ENCODE results near the gene SLC25A51.
"Not testable (repeated sequence)": the region's sequence is repeated elsewhere in the genome, so short reads cannot be mapped to it uniquely, and the experiment has no call there.

The SLC25A51 gene

GRCh38 chr9:37897665-37898064 is 6.3 kb downstream of the SLC25A51 start:
- H3K27ac ChIP-seq = no peak overlapping the region
- no peak for DNase-seq (ENCODE audit: low read depth, low spot score)
- no peak overlapping the region for H3K4me3 ChIP-seq
- no peak overlapping the region for H3K9ac ChIP-seq (ENCODE audit: insufficient read length)
- no peak for TF ChIP-seq EZH2 (IDR thresholded peaks at IDR 0.05)
- TF ChIP-seq POLR2AphosphoS5 (IDR thresholded peaks at IDR 0.05; ENCODE audit: borderline replicate concordance, low read depth, low read length) = no peak
- no peak for TF ChIP-seq FOXP2 (optimal IDR thresholded peaks at IDR 0.05; ENCODE audit: control extremely low read depth, extremely low read length, insufficient read depth)
- H3K9me3 ChIP-seq (ENCODE audit: low read depth, low read length) = no peaks in the 10 kb centered on the region
- H3K36me3 ChIP-seq (ENCODE audit: insufficient read depth, low read length) = peaks cover 32% of the 10 kb centered on the region

DNA sequence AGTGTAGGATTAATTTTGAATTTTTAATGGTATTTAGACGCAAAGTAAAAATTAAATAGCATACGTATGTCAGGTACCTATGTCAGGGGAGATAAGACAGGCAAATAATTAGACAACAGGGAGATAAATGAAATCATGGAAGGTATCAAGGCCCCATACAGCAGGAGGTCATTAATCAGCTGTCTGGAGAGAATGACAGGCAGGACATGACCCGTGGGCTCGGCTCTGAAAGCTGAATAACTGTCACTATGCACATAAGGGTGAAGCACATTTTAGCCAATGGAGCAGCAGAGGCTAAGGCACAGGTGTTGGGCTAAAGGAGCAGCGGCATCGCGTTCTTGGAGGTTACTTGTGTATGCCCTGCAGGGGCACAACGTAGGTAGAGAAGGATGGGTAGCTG is 11.9 kb downstream of the SLC25A51 start:
- no peaks in the 10 kb centered on the region for H3K9me3 ChIP-seq (ENCODE audit: low read depth, low read length)
- H3K36me3 ChIP-seq (ENCODE audit: insufficient read depth, low read length) = peaks cover 25% of the 10 kb centered on the region; the same call in 1 of the 2 replicates
- TF ChIP-seq POLR2AphosphoS5 (IDR thresholded peaks at IDR 0.05; ENCODE audit: borderline replicate concordance, low read depth, low read length) = no peak
- no peak for TF ChIP-seq EZH2 (IDR thresholded peaks at IDR 0.05)
- no peak for TF ChIP-seq FOXP2 (optimal IDR thresholded peaks at IDR 0.05; ENCODE audit: control extremely low read depth, extremely low read length, insufficient read depth)
- H3K4me3 ChIP-seq = no peak overlapping the region
- DNase-seq (ENCODE audit: low read depth, low spot score) = no peak
- no peak overlapping the region for H3K9ac ChIP-seq (ENCODE audit: insufficient read length)
- no peak overlapping the region for H3K27ac ChIP-seq

GRCh38 chr9:37891042-37891441 is 12.9 kb downstream of the SLC25A51 start:
- H3K4me3 ChIP-seq; H3K9ac ChIP-seq (ENCODE audit: insufficient read length); H3K27ac ChIP-seq; H3K9me3 ChIP-seq (ENCODE audit: low read depth, low read length); DNase-seq (ENCODE audit: low read depth, low spot score): not testable (repeated sequence)
- H3K36me3 ChIP-seq (ENCODE audit: insufficient read depth, low read length) = peaks cover 22% of the 10 kb centered on the region; the same call in 1 of the 2 replicates

- TF ChIP-seq EZH2 (IDR thresholded peaks at IDR 0.05) = no peak
- no peak for TF ChIP-seq FOXP2 (optimal IDR thresholded peaks at IDR 0.05; ENCODE audit: control extremely low read depth, extremely low read length, insufficient read depth)
- TF ChIP-seq POLR2AphosphoS5 (IDR thresholded peaks at IDR 0.05; ENCODE audit: borderline replicate concordance, low read depth, low read length) = no peak
- DNase-seq (ENCODE audit: low read depth, low spot score) = no peak
Measured at GRCh38 chr9:37889536-37889935, 14.4 kb downstream of the SLC25A51 start.

GRCh38 chr9:37887977-37888583 is 15.8 kb downstream of the SLC25A51 start:
- H3K4me3 ChIP-seq; H3K9ac ChIP-seq (ENCODE audit: insufficient read length); H3K27ac ChIP-seq; DNase-seq (ENCODE audit: low read depth, low spot score); H3K36me3 ChIP-seq (ENCODE audit: insufficient read depth, low read length); H3K9me3 ChIP-seq (ENCODE audit: low read depth, low read length): not testable (repeated sequence)

More at GRCh38 chr9:37889536-37889935, 14.4 kb downstream of the SLC25A51 start:
- H3K36me3 ChIP-seq (ENCODE audit: insufficient read depth, low read length) = peaks cover 9% of the 10 kb centered on the region; the same call in 1 of the 2 replicates
- no peak overlapping the region for H3K4me3 ChIP-seq
- no peaks in the 10 kb centered on the region for H3K9me3 ChIP-seq (ENCODE audit: low read depth, low read length)
- no peak overlapping the region for H3K27ac ChIP-seq
- H3K9ac ChIP-seq (ENCODE audit: insufficient read length) = no peak overlapping the region

DNA sequence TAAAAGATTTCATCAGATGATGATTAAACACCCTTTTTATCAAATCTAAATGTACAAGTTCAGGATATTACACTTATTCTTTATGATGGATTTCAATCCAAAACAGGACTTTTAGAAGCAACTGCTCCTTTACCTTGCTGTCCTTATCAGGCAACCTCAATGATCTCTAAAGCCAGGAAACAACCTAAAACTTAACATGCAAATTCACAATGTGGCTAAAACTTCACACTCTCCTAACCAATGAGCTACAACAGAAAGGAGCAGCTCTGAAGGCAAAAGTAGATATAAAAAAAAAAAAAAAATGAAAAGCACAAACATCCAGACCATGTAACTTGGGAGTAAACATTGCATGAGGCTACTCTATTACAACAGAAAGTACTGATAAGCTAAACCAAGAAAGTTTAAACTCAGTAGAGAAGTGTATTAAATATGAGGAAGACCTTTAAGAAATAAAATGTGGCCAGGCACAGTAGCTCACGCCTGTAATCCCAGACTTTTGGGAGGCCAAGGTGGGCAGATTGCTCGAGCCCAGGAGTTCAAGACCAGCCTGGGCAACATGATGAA is 22.9 kb downstream of the SLC25A51 start:
- H3K9me3 ChIP-seq (ENCODE audit: low read depth, low read length) = no peaks in the 10 kb centered on the region
- H3K9ac ChIP-seq (ENCODE audit: insufficient read length) = no peak overlapping the region
- peaks cover 14% of the 10 kb centered on the region for H3K36me3 ChIP-seq (ENCODE audit: insufficient read depth, low read length)
- DNase-seq (ENCODE audit: low read depth, low spot score) = no peak
- no peak overlapping the region for H3K27ac ChIP-seq
- TF ChIP-seq POLR2AphosphoS5 (IDR thresholded peaks at IDR 0.05; ENCODE audit: borderline replicate concordance, low read depth, low read length) (no peak), FOXP2 (optimal IDR thresholded peaks at IDR 0.05; ENCODE audit: control extremely low read depth, extremely low read length, insufficient read depth) (no peak), EZH2 (IDR thresholded peaks at IDR 0.05) (no peak)
- no peak overlapping the region for H3K4me3 ChIP-seq

- no peak overlapping the region for H3K4me3 ChIP-seq
- H3K9me3 ChIP-seq (ENCODE audit: low read depth, low read length) = no peaks in the 10 kb centered on the region
- H3K36me3 ChIP-seq (ENCODE audit: insufficient read depth, low read length) = peaks cover 14% of the 10 kb centered on the region
- no peak for DNase-seq (ENCODE audit: low read depth, low spot score)
- no peak overlapping the region for H3K9ac ChIP-seq (ENCODE audit: insufficient read length)
- TF ChIP-seq EZH2 (IDR thresholded peaks at IDR 0.05) (no peak), POLR2AphosphoS5 (IDR thresholded peaks at IDR 0.05; ENCODE audit: borderline replicate concordance, low read depth, low read length) (no peak), FOXP2 (optimal IDR thresholded peaks at IDR 0.05; ENCODE audit: control extremely low read depth, extremely low read length, insufficient read depth) (no peak)
- H3K27ac ChIP-seq = no peak overlapping the region
Measured at GRCh38 chr9:37876376-37876775, 27.6 kb downstream of the SLC25A51 start.

DNA sequence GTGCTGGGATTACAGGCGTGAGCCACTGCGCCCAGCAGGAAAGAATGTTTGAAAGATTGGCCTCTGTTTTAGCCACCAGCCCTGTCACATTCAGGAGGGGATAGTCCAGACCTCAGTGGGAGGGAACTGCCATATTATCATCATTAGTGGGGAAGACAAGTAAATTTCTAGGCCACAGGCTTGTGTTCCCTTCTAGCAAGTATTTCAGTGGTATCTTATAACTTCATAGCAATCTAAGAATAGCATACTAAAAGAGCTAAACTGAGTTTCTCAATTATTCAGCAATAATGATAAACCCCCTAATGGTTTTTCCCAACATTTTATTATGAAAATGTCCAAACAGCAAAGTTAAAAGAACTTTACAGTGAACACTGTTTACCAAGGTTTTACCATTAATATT is 30.0 kb downstream of the SLC25A51 start:
- no peak overlapping the region for H3K27ac ChIP-seq
- TF ChIP-seq POLR2AphosphoS5 (IDR thresholded peaks at IDR 0.05; ENCODE audit: borderline replicate concordance, low read depth, low read length) (no peak), FOXP2 (optimal IDR thresholded peaks at IDR 0.05; ENCODE audit: control extremely low read depth, extremely low read length, insufficient read depth) (no peak), EZH2 (IDR thresholded peaks at IDR 0.05) (no peak)
- H3K36me3 ChIP-seq (ENCODE audit: insufficient read depth, low read length) = peaks cover 14% of the 10 kb centered on the region
- no peak overlapping the region for H3K4me3 ChIP-seq
- H3K9me3 ChIP-seq (ENCODE audit: low read depth, low read length) = no peaks in the 10 kb centered on the region
- DNase-seq (ENCODE audit: low read depth, low spot score) = no peak
- no peak overlapping the region for H3K9ac ChIP-seq (ENCODE audit: insufficient read length)

DNA sequence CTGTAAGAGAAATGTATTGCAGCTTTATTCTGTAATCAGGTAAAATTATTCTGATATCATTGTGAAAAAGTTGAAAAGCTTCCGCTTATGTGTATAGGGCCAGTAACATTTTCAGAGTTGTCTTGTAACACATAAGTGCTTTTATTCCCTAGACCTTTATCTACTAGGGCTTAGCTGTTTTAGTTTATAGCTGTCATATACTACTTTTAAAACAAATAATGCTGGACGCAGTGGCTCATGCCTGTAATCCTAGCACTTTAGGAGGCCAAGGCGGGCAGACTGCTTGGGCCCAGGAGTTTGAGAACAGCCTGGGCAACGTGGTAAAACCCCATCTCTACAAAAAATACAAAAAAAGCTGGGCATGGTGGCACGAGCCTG is 33.1 kb downstream of the SLC25A51 start:
- TF ChIP-seq FOXP2 (optimal IDR thresholded peaks at IDR 0.05; ENCODE audit: control extremely low read depth, extremely low read length, insufficient read depth) = no peak
- no peak for TF ChIP-seq POLR2AphosphoS5 (IDR thresholded peaks at IDR 0.05; ENCODE audit: borderline replicate concordance, low read depth, low read length)
- no peak for TF ChIP-seq EZH2 (IDR thresholded peaks at IDR 0.05)
- Histone ChIP-seq H3K36me3 (ENCODE audit: insufficient read depth, low read length) (peaks cover 12% of the 10 kb centered on the region; the same call in 1 of the 2 replicates), H3K9me3 (ENCODE audit: low read depth, low read length) (no peaks in the 10 kb centered on the region), H3K4me3 (no peak overlapping the region), H3K9ac (ENCODE audit: insufficient read length) (no peak overlapping the region), H3K27ac (no peak overlapping the region)
- no peak for DNase-seq (ENCODE audit: low read depth, low spot score)

All from SK-N-MC (cell line).